ENCODE results near the gene ARNT2.

- TF ChIP-seq POLR2A (IDR thresholded peaks at IDR 0.05) (no peak), CTCF (IDR thresholded peaks at IDR 0.05) (no peak), POLR2AphosphoS5 (IDR thresholded peaks at IDR 0.05; ENCODE audit: insufficient read depth in 1 of 2, low read depth in 1 of 2) (no peak)
Measured at GRCh38 chr15:80547264-80547663, 143.1 kb downstream of the ARNT2 start.

Measured in vagina (tissue), 2 donors.